Cerebellar cortex (tissue), 1 donor: ENCODE data around the gene SPG21.
"Not testable (repeated sequence)": the region's sequence is repeated elsewhere in the genome, so short reads cannot be mapped to it uniquely, and the experiment has no call there.

Source experiments
- DNase-seq: peaks from one replicate; pipeline ENCODE4 v3.0.0-alpha.2; 2015; ENCODE audit warnings: low spot score

Gene SPG21

DNA sequence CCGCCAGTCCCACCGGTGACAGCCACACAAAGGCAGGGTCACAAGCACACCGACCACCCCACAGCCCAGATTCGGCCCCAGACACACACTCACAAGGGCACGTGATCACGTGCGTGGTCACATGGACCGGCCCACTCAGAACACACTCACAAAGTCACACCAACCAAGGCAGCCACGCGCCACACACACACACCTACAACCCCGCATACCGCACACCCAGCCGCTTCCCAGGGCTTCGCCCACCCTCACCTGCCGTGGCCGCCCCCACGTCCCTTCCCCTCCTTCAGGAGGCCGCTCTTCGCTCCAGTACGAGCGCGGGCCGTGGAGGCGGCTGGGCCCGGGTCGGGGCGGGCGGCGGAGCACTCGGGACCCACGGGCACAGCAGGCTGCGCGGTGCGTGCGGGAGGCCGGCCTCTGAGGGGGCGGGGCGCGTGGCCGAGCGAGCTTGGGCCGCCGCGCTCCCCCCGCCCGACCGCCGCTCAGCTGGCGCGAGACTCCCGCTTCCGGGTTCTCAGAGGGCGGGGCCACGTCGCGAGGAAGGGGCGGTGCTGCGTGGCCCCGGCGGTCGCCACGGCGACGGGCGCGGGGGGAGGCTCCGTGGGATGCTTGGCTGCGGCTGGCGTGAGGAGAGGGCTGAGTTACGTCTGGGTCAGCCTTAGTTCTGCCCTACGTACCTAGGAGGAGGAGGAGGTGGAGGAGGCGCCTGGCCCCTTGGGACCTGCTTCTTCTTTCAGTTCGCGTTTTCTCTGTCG, at the start of gene SPG21:
Gene SPG21 (minus strand): TSS at position 499 of the 752 bp plus-strand sequence. CDS start 6,345 bp downstream, outside the sequence.
- DNase-seq = peak; percentile 88

DNA sequence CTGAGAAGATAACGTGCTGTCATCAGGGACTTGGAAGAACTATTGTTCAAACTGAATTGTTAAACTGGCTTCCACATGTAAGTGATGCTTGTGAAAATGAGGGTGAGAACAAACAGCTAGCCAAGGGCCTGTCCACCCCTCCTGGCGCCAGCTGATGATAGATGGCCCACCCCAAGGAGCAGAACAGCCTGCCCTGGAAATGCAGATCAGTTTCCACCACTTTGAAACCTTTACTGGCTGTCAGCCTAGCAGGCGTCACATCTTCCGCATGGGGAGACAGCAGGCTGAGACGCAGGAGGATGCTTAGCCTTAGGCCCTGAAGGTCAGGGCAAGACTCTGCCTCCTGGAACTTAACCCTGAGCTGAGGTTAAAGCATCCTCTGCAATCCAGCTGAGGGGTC, 49.1 kb upstream of the SPG21 start:
- DNase-seq = no peak

DNA sequence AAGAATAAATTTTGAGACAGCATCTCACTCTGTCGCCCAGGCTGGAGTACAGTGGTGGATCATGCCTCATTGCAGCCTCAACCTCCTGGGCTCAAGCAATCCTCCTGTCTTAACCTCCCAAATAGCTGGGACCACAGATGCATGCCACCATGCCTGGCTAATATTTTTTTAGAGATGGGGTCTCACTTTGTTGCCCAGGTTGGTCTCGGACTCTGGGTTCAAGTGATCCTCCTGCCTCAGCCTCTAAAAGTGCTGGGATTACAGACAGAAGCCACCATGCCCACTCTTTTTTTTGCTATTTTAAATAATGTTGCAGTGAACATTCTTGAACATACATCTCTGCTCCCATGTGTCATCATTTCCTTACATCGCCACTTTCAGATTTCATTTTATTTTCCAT, 48.7 kb upstream of the SPG21 start:
- no peak for DNase-seq

DNA sequence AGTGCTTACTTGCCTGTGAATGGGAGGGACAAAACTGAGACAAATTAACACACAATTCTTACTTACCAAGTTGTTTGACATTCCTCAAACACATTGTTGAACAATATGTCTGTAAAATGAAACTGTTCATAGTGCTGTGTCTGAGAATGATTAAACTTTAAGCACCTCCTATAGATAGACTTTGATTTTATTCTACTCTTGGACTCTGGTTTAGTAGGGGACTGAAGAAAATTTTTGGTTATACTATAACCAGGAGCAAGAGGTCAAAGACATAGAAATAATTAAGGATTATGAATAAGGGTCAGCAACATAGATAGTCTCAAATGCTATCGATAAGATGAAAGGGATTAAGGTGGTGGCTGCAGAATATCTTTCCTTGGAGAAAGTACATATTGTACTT, 47.6 kb upstream of the SPG21 start:
- no peak for DNase-seq

- no peak for DNase-seq
Measured at GRCh38 chr15:65034719-65035118, 45.0 kb upstream of the SPG21 start.

- peak; percentile 46 for DNase-seq
Measured at GRCh38 chr15:65033659-65034269, 44.0 kb upstream of the SPG21 start.

- DNase-seq = peak; percentile 85
Measured at GRCh38 chr15:65032801-65033537, 43.3 kb upstream of the SPG21 start.

GRCh38 chr15:65029736-65030208, 40.1 kb upstream of the SPG21 start:
- DNase-seq = no peak

GRCh38 chr15:65028921-65029735, 39.4 kb upstream of the SPG21 start, which contains the start of gene MTFMT:
Gene MTFMT, minus strand, starts transcription at chr15:65029639. Its CDS starts 26 bp downstream, at chr15:65029613.
- peak; percentile 86 for DNase-seq

DNA sequence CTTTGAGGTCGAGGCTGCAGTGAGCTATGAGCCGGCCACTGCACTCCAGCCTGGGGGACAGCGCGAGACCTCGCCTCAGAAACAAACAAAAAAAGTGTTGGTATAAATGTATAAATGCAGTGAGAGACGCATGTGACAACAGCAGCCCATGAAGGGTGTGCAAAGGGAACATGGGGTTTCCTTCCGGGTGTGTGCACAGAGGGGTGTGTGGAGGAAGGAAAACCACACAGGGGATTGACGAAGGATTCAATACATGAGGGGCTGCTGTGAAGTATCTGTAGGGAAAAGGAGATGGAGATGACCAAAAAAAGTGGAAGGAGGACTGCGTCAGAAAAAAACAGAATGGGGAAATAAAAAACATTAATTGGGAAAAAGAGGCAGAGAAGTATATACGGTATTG, 38.6 kb upstream of the SPG21 start:
- no peak for DNase-seq

GRCh38 chr15:65027593-65027992, 37.9 kb upstream of the SPG21 start:
- DNase-seq = no peak

- DNase-seq = no peak
Measured at GRCh38 chr15:65026756-65027155, 37.0 kb upstream of the SPG21 start.

DNA sequence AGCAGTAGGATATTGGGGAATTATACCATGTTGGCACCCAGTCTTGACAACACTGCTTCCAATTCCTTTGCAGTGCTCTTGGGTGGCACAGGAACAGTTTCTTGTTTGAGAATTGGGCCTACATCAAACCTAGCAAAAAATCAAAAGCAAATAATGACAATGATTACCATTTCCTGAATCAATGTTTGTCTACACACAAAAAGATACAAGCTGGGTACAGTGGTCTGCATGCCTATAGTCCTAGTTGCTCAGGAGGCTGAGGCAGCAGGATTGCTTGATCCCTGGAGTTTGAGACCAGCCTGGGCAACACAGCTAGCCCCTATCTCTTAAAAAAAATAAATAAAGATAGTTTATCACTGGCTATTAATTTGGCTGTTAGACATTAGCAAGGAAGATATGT, 31.8 kb upstream of the SPG21 start:
- no peak for DNase-seq

DNA sequence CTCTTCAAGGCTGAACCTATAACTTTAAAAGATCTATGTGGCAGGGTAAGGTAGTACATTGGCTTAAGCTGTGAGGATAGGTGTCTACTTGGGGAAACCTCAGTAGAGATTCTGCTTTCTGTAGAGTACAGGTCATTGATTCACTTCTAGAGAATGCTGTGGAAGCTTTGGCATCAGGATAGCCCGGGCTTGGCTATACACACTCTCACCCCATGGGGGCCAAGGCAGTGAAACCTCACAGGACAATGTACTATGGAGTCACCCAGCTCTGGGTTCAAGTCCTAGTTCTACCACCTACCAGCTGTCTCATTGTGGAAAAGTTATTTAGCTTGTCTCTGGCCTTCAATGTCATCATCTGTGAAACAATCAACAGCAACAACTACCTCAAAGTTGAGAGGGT, 30.7 kb upstream of the SPG21 start:
- DNase-seq = no peak

DNA sequence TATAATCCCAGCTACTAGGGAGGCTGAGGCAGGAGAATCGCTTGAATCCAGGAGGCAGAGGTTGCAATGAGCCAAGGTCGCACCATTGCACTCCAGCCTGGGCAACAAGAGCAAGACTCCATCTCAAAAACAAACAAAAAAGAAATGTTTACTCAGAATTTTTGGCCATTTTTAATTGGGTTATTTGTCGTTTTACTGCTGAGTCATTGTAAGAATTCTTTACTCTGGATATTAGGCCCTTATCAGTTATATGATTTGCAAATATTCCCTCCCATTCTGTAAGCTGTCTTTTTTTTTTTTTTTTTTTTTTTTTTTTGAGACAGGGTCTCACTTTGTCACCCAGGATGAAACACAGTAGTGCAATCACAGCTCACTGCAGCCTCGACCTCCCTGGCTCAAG, 21.5 kb upstream of the SPG21 start:
- DNase-seq = not testable (repeated sequence)

GRCh38 chr15:65008983-65009382, 19.3 kb upstream of the SPG21 start:
- DNase-seq = peak; percentile 26

DNA sequence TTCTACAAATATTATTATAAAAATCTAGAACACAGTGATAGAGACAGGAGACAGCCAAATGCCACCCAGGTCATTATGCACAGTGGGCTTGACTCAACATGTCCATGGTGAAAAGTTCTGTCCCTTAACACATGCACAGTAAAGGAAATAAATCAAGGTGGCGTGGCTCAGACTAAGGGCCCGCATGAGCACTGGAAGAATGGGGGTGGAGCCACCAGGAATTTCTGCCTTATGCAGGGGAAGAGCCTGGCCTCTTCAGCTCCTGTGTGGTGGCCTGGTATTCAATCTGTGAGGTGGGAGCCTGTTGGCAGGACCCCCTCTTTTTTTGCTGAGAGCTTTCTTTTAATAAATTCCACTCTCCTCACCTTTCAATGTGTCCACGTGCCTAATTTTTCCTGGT, 17.2 kb upstream of the SPG21 start:
- no peak for DNase-seq

DNA sequence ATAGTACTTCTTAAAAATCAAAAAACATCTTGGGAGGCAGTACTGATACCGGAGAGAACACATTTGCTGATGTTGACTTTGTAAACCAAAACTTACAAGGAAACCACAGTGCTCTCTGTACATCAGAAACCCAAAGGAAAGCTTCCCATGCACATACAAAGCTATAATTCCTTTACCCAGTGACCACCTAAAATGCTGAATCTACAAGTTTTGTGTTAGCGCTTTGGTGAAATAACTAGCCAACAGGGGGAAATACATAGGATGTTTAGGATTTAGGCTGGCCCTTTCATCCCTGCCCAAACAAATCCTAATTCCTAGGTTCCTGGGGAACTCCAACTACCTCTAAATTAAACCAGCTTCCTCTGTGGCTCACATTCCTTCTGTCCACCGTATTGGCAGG, 15.3 kb upstream of the SPG21 start:
- no peak for DNase-seq

- no peak for DNase-seq
Measured at GRCh38 chr15:64997745-64998375, 8.1 kb upstream of the SPG21 start.

DNA sequence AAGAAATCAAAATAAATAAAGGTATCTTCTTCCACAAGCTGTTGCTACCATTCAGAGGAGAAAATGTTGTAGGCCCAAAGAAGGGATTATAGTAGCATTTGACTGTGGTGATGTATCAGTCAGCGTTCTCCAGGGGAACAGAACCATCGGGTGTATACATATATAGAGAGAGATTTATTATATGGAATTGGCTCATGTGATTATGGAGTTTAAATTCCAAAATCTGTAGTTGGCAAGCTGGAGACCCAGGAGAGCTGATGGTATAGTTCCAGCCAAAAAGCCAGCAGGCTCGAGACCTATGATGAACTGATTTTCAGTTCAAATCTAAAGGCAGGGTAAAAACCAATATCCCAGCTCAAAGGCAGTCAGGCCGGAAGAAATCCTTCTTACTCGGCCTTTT, 7.4 kb upstream of the SPG21 start:
- no peak for DNase-seq

- no peak for DNase-seq
Measured at GRCh38 chr15:64993290-64993689, 3.6 kb upstream of the SPG21 start.
